Neural cell (in vitro differentiated cells): Measurements from ENCODE around the gene NALCN.

Experiments used
- CTCF ChIP-seq: fragments of 450-650 bp; IDR thresholded peaks from 2 replicates; pipeline ENCODE4 v1.5.1; 2014; ENCODE audit warnings: antibody characterized with exemption, mild to moderate bottlenecking, moderate library complexity; ENCODE audit not compliant: poor library complexity, severe bottlenecking
- EP300 ChIP-seq: fragments of 450-650 bp; conservative IDR thresholded peaks from 2 replicates; pipeline ENCODE4 v1.6.1; 2014; ENCODE audit warnings: antibody characterized with exemption, mild to moderate bottlenecking, moderate library complexity; ENCODE audit not compliant: poor library complexity, severe bottlenecking
- EZH2 ChIP-seq: fragments of 200-600, 300-800 bp; shearing (Covaris generic), sonication (generic); IDR thresholded peaks from 2 replicates; pipeline ENCODE4 v1.6.1; 2014; ENCODE audit warnings: antibody characterized with exemption, low read length, borderline replicate concordance, mild to moderate bottlenecking; ENCODE audit not compliant: insufficient read depth, poor library complexity, severe bottlenecking
- POLR2AphosphoS5 ChIP-seq: IDR thresholded peaks from 2 replicates; pipeline ENCODE4 v1.6.1; 2012
- RAD21 ChIP-seq: fragments of 450-650 bp; conservative IDR thresholded peaks from 2 replicates; pipeline ENCODE4 v1.6.1; 2014; ENCODE audit warnings: antibody characterized with exemption, mild to moderate bottlenecking, moderate library complexity
- TAF1 ChIP-seq: IDR thresholded peaks from 2 replicates; pipeline ENCODE4 v1.6.1; 2012; ENCODE audit warnings: low read depth
- TF ChIP-seq, protein P1 (sequence below): IDR thresholded peaks from 2 replicates; pipeline ENCODE4 v1.6.1; 2012; ENCODE audit warnings: borderline replicate concordance

- TF ChIP-seq POLR2AphosphoS5 (no peak), CTCF (no peak), RAD21 (no peak), EZH2 (no peak), EP300 (no peak), TAF1 (no peak)
- TF ChIP-seq, protein P1, sequence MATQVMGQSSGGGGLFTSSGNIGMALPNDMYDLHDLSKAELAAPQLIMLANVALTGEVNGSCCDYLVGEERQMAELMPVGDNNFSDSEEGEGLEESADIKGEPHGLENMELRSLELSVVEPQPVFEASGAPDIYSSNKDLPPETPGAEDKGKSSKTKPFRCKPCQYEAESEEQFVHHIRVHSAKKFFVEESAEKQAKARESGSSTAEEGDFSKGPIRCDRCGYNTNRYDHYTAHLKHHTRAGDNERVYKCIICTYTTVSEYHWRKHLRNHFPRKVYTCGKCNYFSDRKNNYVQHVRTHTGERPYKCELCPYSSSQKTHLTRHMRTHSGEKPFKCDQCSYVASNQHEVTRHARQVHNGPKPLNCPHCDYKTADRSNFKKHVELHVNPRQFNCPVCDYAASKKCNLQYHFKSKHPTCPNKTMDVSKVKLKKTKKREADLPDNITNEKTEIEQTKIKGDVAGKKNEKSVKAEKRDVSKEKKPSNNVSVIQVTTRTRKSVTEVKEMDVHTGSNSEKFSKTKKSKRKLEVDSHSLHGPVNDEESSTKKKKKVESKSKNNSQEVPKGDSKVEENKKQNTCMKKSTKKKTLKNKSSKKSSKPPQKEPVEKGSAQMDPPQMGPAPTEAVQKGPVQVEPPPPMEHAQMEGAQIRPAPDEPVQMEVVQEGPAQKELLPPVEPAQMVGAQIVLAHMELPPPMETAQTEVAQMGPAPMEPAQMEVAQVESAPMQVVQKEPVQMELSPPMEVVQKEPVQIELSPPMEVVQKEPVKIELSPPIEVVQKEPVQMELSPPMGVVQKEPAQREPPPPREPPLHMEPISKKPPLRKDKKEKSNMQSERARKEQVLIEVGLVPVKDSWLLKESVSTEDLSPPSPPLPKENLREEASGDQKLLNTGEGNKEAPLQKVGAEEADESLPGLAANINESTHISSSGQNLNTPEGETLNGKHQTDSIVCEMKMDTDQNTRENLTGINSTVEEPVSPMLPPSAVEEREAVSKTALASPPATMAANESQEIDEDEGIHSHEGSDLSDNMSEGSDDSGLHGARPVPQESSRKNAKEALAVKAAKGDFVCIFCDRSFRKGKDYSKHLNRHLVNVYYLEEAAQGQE = no peak
Observed at GRCh38 chr13:101425156-101425471, 8.8 kb upstream of the NALCN start.
